Measurements from ENCODE around the gene TMEM232. TPM values are rescaled to one million over a fixed set of nuclear protein-coding genes. Genes with fewer than 3 reads are reported as not detected.

The TMEM232 gene
- total RNA-seq, 2 experiments from 2014 or later, result 0.98 to 1.1 TPM

- ChIA-PET CTCF (interaction anchor here (1.2 kb wide), 1 partner anchor 12 kb away, joined by 3 read pairs; no protein-coding TSS in a partner anchor), POLR2A (interaction anchor here (1.0 kb wide), 1 partner anchor 13 kb away, joined by 4 read pairs; no protein-coding TSS in a partner anchor)
- Mint-ChIP-seq H3K4me3 (peak overlapping the region; percentile 0), H3K27ac (peak overlapping the region; percentile 84), H3K4me1 (ENCODE audit: low read depth) (peaks cover 49% of the 10 kb centered on the region), H3K36me3 (ENCODE audit: low read depth) (peaks cover 78% of the 10 kb centered on the region), H3K27me3 (no peaks in the 10 kb centered on the region), H3K9me3 (no peaks in the 10 kb centered on the region)
- no peak for TF ChIP-seq CTCF (IDR thresholded peaks at IDR 0.05)
- peak in 6 of 14 experiments; percentile 2 to 76 (median 37) for DNase-seq
- Histone ChIP-seq H3K4me1 (ENCODE audit: insufficient read depth, low read length) (peaks cover 4% of the 10 kb centered on the region), H3K27ac (ENCODE audit: low read depth in 1 of 2, low read length in 2 of 2) (peak overlapping the region in 1 of 2 donors; percentile 16), H3K27me3 (ENCODE audit: control insufficient read depth in 1 of 2, insufficient read depth in 2 of 2, low read length in 2 of 2) (no peaks in the 10 kb centered on the region), H3K4me3 (ENCODE audit: low read length) (no peak overlapping the region), H3K9me3 (ENCODE audit: control insufficient read depth in 1 of 2, insufficient read depth in 1 of 2, low read length in 2 of 2) (no peaks in the 10 kb centered on the region), H3K36me3 (ENCODE audit: insufficient read depth, low read length) (peaks cover 31% of the 10 kb centered on the region)
- ATAC-seq (ENCODE audit: poor library complexity), result peak; percentile 87
- intact Hi-C loops (cut with DNase I, micrococcal nuclease), result loop anchor here in 1 of 2 experiments (2.0 to 10.0 kb wide), 2 partner anchors 13 to 793 kb away; partner anchors contain the start of gene SLC25A46
Measured at GRCh38 chr5:110751902-110752762, 25.7 kb upstream of the TMEM232 start.

- H3K4me1 ChIP-seq (ENCODE audit: insufficient read depth, low read length), result peaks cover 11% of the 10 kb centered on the region
- peak; percentile 77 to 95 (median 82) for DNase-seq
- Mint-ChIP-seq H3K4me1 (ENCODE audit: low read depth) (peaks cover 40% of the 10 kb centered on the region), H3K9me3 (no peaks in the 10 kb centered on the region), H3K36me3 (ENCODE audit: low read depth) (peaks cover 18% of the 10 kb centered on the region), H3K4me3 (peak within 1 kb of the TSS; percentile 96), H3K27ac (peak within 1 kb of the TSS; percentile 94), H3K27me3 (peaks cover 13% of the 10 kb centered on the region)
- H3K9me3 ChIP-seq (ENCODE audit: control insufficient read depth in 1 of 2, insufficient read depth in 1 of 2, low read length in 2 of 2), result no peaks in the 10 kb centered on the region
- H3K4me3 ChIP-seq (ENCODE audit: low read length), result peak within 1 kb of the TSS; percentile 92
- no peak for TF ChIP-seq CTCF (IDR thresholded peaks at IDR 0.05)
- peak within 1 kb of the TSS; percentile 91 to 92 for H3K27ac ChIP-seq (ENCODE audit: low read depth in 1 of 2, low read length in 2 of 2)
- intact Hi-C loops (cut with DNase I, micrococcal nuclease), result loop anchor here (2.0 to 5.0 kb wide), 7 partner anchors 14 to 1423 kb away; partner anchors contain the start of genes MAN2A1 (in 1 of the 2) and WDR36 (in 1 of the 2)
- POLR2A ChIA-PET, result interaction anchor here (0.6 to 2.0 kb wide), 9 partner anchors 9 to 1422 kb away, joined by 3 to 11 read pairs (median 3); partner anchors contain the start of genes MAN2A1, PJA2, TMEM232 and WDR36
- H3K36me3 ChIP-seq (ENCODE audit: insufficient read depth, low read length), result no peaks in the 10 kb centered on the region
- CTCF ChIA-PET, result interaction anchor here (0.8 to 1.8 kb wide), 3 partner anchors 13 to 19 kb away, joined by 3 to 5 read pairs (median 3); no protein-coding TSS in a partner anchor
- peak; percentile 78 for ATAC-seq (ENCODE audit: poor library complexity)
- no peaks in the 10 kb centered on the region for H3K27me3 ChIP-seq (ENCODE audit: control insufficient read depth in 1 of 2, insufficient read depth in 2 of 2, low read length in 2 of 2)
Measured at GRCh38 chr5:110738812-110739651, 12.6 kb upstream of the TMEM232 start, which contains the start of gene SLC25A46. Gene SLC25A46 (plus strand): TSS chr5:110739007. CDS start chr5:110739120, 113 bp downstream.

GRCh38 chr5:110738503-110738811, 12.0 kb upstream of the TMEM232 start:
- H3K36me3 Mint-ChIP-seq (ENCODE audit: low read depth), result peaks cover 17% of the 10 kb centered on the region
- Histone ChIP-seq H3K36me3 (ENCODE audit: insufficient read depth, low read length) (no peaks in the 10 kb centered on the region), H3K4me1 (ENCODE audit: insufficient read depth, low read length) (peaks cover 11% of the 10 kb centered on the region), H3K27ac (ENCODE audit: low read depth in 1 of 2, low read length in 2 of 2) (peak overlapping the region; percentile 91 to 92), H3K4me3 (ENCODE audit: low read length) (peak overlapping the region; percentile 92), H3K27me3 (ENCODE audit: control insufficient read depth in 1 of 2, insufficient read depth in 2 of 2, low read length in 2 of 2) (no peaks in the 10 kb centered on the region), H3K9me3 (ENCODE audit: control insufficient read depth in 1 of 2, insufficient read depth in 1 of 2, low read length in 2 of 2) (no peaks in the 10 kb centered on the region)
- H3K27me3 Mint-ChIP-seq, result peaks cover 15% of the 10 kb centered on the region
- POLR2A ChIA-PET, result interaction anchor here (0.6 to 2.0 kb wide), 7 partner anchors 10 to 1422 kb away, joined by 3 to 11 read pairs (median 3); partner anchors contain the start of genes MAN2A1, PJA2, TMEM232 and WDR36
- intact Hi-C loops (cut with DNase I, micrococcal nuclease), result loop anchor here (2.0 to 5.0 kb wide), 7 partner anchors 14 to 1424 kb away; partner anchors contain the start of genes MAN2A1 (in 1 of the 2) and WDR36 (in 1 of the 2)
- peak overlapping the region; percentile 96 for H3K4me3 Mint-ChIP-seq
- H3K27ac Mint-ChIP-seq, result peak overlapping the region; percentile 94
- H3K9me3 Mint-ChIP-seq, result no peaks in the 10 kb centered on the region
- no peak for TF ChIP-seq CTCF (IDR thresholded peaks at IDR 0.05)
- DNase-seq (peak in 1 of 14 experiments; percentile 88), ATAC-seq (ENCODE audit: poor library complexity) (peak; percentile 74)
- H3K4me1 Mint-ChIP-seq (ENCODE audit: low read depth), result peaks cover 40% of the 10 kb centered on the region
- CTCF ChIA-PET, result interaction anchor here (0.8 to 1.8 kb wide), 2 partner anchors 18 to 20 kb away, joined by 3 to 5 read pairs; no protein-coding TSS in a partner anchor

Measured in CD4-positive, alpha-beta T cell (primary cell).